Measurements from ENCODE around the gene TLCD3A. TPM values are rescaled to one million over a fixed set of nuclear protein-coding genes. Genes with fewer than 3 reads are reported as not detected.

The TLCD3A gene
- polyA plus RNA-seq, 1 of the 3 experiments (the other 2 are of a cell fraction) = 31.7 TPM

DNA sequence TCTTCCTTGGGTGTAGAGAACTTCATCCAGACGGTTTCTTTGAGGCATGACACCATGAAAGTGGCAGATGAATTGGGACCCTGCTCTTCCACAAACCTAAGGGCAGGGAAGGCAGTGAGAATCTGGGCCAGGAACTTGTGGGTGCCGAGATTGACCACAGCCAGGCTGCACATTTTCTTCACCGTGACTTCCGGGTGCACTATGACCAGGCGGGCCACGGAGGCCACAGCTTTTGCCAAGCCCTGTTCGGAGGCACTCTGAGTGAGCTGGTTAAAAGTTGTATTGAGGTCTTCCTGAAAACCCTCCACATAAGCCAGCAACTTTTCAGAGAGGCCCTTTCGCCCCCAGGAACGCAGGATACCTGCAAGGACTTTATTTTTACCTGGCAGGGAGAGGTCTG lies 13.8 kb downstream of the TLCD3A start:
- DNase-seq = no peak
- no peaks in the 10 kb centered on the region for H3K9me3 ChIP-seq
- no peak overlapping the region for H3K4me3 ChIP-seq (ENCODE audit: low read depth in 2 of 2, low read length in 1 of 2)
- WGBS (ENCODE audit: low lambda C conversion rate) = 96% methylated on average over 8 of the region's 9 CpGs
- no peak overlapping the region for H3K9ac ChIP-seq
- H3K79me2 ChIP-seq (ENCODE audit: insufficient read depth) = peaks cover 40% of the 10 kb centered on the region
- POLR2A ChIA-PET = interaction anchor here (1.2 kb wide), 1 partner anchor 29 kb away, joined by 3 read pairs; no protein-coding TSS in a partner anchor
- H3K36me3 ChIP-seq (replicated peaks in 1 of 2; ENCODE audit: control insufficient read depth in 1 of 2, insufficient read depth in 2 of 2, low read length in 1 of 2) = peaks cover 19 to 60% of the 10 kb centered on the region in 2 experiments
- no peaks in the 10 kb centered on the region for H4K20me1 ChIP-seq (ENCODE audit: insufficient read depth)
- CTCF ChIA-PET = interaction anchor here (0.5 to 1.9 kb wide), 3 partner anchors 10 to 334 kb away, joined by 3 to 10 read pairs (median 5); no protein-coding TSS in a partner anchor
- peaks cover 5 to 10% of the 10 kb centered on the region in 2 experiments; a peak in 2 of 4 replicates for H3K4me1 ChIP-seq (ENCODE audit: control insufficient read depth in 1 of 2, insufficient read depth in 2 of 2, low read depth in 1 of 2, low read length in 1 of 2)
- H3K27me3 ChIP-seq (ENCODE audit: insufficient read depth) = no peaks in the 10 kb centered on the region
- no peak overlapping the region for H3K27ac ChIP-seq (ENCODE audit: low read depth in 2 of 2, low read length in 1 of 2)
- no peaks in the 10 kb centered on the region for H3F3A ChIP-seq (replicated peaks; ENCODE audit: insufficient read depth)
- H2AFZ ChIP-seq (ENCODE audit: low read depth) = no peak overlapping the region
- no peaks in the 10 kb centered on the region for H3K9me2 ChIP-seq
- H3K4me2 ChIP-seq = no peak overlapping the region
- TF ChIP-seq ELF1 (IDR thresholded peaks at IDR 0.05) (no peak), RCOR1 (IDR thresholded peaks at IDR 0.05; ENCODE audit: low read length) (no peak), TEAD4 (IDR thresholded peaks at IDR 0.05; ENCODE audit: borderline replicate concordance, insufficient read depth) (no peak), RFX5 (IDR thresholded peaks at IDR 0.05; ENCODE audit: low read length) (no peak), MEF2A (IDR thresholded peaks at IDR 0.05; ENCODE audit: borderline replicate concordance, low read depth) (no peak), TAF1 (IDR thresholded peaks at IDR 0.05; ENCODE audit: borderline replicate concordance, low read depth, low read length) (no peak), MXI1 (IDR thresholded peaks at IDR 0.05; ENCODE audit: low read depth, low read length) (no peak)
- TF ChIP-seq, protein P1, sequence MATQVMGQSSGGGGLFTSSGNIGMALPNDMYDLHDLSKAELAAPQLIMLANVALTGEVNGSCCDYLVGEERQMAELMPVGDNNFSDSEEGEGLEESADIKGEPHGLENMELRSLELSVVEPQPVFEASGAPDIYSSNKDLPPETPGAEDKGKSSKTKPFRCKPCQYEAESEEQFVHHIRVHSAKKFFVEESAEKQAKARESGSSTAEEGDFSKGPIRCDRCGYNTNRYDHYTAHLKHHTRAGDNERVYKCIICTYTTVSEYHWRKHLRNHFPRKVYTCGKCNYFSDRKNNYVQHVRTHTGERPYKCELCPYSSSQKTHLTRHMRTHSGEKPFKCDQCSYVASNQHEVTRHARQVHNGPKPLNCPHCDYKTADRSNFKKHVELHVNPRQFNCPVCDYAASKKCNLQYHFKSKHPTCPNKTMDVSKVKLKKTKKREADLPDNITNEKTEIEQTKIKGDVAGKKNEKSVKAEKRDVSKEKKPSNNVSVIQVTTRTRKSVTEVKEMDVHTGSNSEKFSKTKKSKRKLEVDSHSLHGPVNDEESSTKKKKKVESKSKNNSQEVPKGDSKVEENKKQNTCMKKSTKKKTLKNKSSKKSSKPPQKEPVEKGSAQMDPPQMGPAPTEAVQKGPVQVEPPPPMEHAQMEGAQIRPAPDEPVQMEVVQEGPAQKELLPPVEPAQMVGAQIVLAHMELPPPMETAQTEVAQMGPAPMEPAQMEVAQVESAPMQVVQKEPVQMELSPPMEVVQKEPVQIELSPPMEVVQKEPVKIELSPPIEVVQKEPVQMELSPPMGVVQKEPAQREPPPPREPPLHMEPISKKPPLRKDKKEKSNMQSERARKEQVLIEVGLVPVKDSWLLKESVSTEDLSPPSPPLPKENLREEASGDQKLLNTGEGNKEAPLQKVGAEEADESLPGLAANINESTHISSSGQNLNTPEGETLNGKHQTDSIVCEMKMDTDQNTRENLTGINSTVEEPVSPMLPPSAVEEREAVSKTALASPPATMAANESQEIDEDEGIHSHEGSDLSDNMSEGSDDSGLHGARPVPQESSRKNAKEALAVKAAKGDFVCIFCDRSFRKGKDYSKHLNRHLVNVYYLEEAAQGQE (IDR thresholded peaks at IDR 0.05; ENCODE audit: low read depth, low read length) = no peak
- TF ChIP-seq, protein P2, sequence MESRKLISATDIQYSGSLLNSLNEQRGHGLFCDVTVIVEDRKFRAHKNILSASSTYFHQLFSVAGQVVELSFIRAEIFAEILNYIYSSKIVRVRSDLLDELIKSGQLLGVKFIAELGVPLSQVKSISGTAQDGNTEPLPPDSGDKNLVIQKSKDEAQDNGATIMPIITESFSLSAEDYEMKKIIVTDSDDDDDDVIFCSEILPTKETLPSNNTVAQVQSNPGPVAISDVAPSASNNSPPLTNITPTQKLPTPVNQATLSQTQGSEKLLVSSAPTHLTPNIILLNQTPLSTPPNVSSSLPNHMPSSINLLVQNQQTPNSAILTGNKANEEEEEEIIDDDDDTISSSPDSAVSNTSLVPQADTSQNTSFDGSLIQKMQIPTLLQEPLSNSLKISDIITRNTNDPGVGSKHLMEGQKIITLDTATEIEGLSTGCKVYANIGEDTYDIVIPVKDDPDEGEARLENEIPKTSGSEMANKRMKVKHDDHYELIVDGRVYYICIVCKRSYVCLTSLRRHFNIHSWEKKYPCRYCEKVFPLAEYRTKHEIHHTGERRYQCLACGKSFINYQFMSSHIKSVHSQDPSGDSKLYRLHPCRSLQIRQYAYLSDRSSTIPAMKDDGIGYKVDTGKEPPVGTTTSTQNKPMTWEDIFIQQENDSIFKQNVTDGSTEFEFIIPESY (IDR thresholded peaks at IDR 0.05; ENCODE audit: borderline replicate concordance, low read depth) = no peak
